ENCODE data around the gene FAT1. TPM values are rescaled to one million over a fixed set of nuclear protein-coding genes. Genes with fewer than 3 reads are reported as not detected.

Gene FAT1
- total and polyA plus RNA-seq, 2 donors (not counting 3 experiments of a cell fraction or from before 2014, with no cell fraction given): 9.2 to 9.8 TPM

GRCh38 chr4:186714006-186714675 lies 9.5 kb downstream of the FAT1 start:
- Histone ChIP-seq H4K20me1 (replicated peaks; ENCODE audit: control insufficient read depth, extremely low read depth, insufficient read depth, low read length) (no peaks in the 10 kb centered on the region), H3K4me2 (ENCODE audit: insufficient read depth, low read length) (no peak overlapping the region), H3K4me1 (ENCODE audit: control insufficient read depth, extremely low read depth, insufficient read depth, low read length) (no peaks in the 10 kb centered on the region), H2AFZ (ENCODE audit: low read depth, low read length) (no peak overlapping the region), H3K9me1 (replicated peaks; ENCODE audit: control insufficient read depth, extremely low read depth, insufficient read depth, low read length) (no peaks in the 10 kb centered on the region), H3K36me3 (ENCODE audit: control insufficient read depth in 2 of 2, extremely low read depth in 1 of 2, insufficient read depth in 2 of 2, low read length in 2 of 2) (no peaks in the 10 kb centered on the region), H3K79me2 (ENCODE audit: control insufficient read depth, insufficient read depth, low read length) (no peaks in the 10 kb centered on the region), H3K27me3 (ENCODE audit: control insufficient read depth in 2 of 2, insufficient read depth in 2 of 2, low read length in 2 of 2) (no peaks in the 10 kb centered on the region), H3K9ac (replicated peaks; ENCODE audit: extremely low read depth, insufficient read depth, low read length) (no peak overlapping the region), H3K27ac (ENCODE audit: insufficient read depth, low read depth, low read length) (no peak overlapping the region), H3K9me3 (replicated peaks; ENCODE audit: control insufficient read depth, insufficient read depth, low read length) (no peaks in the 10 kb centered on the region), H3K4me3 (replicated peaks in 1 of 3; ENCODE audit: insufficient read depth in 1 of 3, low read depth in 1 of 3, low read length in 3 of 3) (no peak overlapping the region)
- intact Hi-C loops (cut with micrococcal nuclease): no loop called here
- no TSS peak for BruUV-seq (replicated peaks)
- ChIA-PET CTCF (no interaction called here), POLR2A (no interaction called here)
- DNase-seq (ENCODE audit: low read depth, low spot score) (no peak), FAIRE-seq (no peak)
- TF ChIP-seq POLR2AphosphoS5 (IDR thresholded peaks at IDR 0.05; ENCODE audit: insufficient read depth, low read depth, low read length) (no peak), MAX (IDR thresholded peaks at IDR 0.05; ENCODE audit: insufficient read depth, insufficient read length) (no peak), FOS (IDR thresholded peaks at IDR 0.05; ENCODE audit: borderline replicate concordance, insufficient read depth, low read length) (no peak), MYC (IDR thresholded peaks at IDR 0.05; ENCODE audit: low read depth, low read length) (no peak), EZH2 (IDR thresholded peaks at IDR 0.05; ENCODE audit: borderline replicate concordance, low read depth, low read length, severe bottlenecking) (no peak), JUN (IDR thresholded peaks at IDR 0.05; ENCODE audit: borderline replicate concordance, insufficient read depth, insufficient read length, low read depth) (no peak), POLR2A (IDR thresholded peaks at IDR 0.05; ENCODE audit: low read depth, low read length) (no peak), CTCF (IDR thresholded peaks at IDR 0.05; ENCODE audit: extremely low read depth in 1 of 2, insufficient read depth in 1 of 2, low read depth in 1 of 2, low read length in 2 of 2) (no peak), GATA2 (IDR thresholded peaks at IDR 0.05; ENCODE audit: insufficient read depth, insufficient read length, low read depth, low read length) (no peak)
- dilution Hi-C loops (cut with MboI; ENCODE audit: extremely low pct_ligation_motif_present, low sequenced_read_pairs): no loop called here
